ENCODE measurements around the gene GRID1. TPM values are rescaled to one million over a fixed set of nuclear protein-coding genes. Genes with fewer than 3 reads are reported as not detected.

The GRID1 gene
- total and polyA plus RNA-seq, 9 of the 15 experiments (the other 6 are each of a cell fraction or from before 2014, with no cell fraction given): 0.01 to 7.2 (median 1.2) TPM

DNA sequence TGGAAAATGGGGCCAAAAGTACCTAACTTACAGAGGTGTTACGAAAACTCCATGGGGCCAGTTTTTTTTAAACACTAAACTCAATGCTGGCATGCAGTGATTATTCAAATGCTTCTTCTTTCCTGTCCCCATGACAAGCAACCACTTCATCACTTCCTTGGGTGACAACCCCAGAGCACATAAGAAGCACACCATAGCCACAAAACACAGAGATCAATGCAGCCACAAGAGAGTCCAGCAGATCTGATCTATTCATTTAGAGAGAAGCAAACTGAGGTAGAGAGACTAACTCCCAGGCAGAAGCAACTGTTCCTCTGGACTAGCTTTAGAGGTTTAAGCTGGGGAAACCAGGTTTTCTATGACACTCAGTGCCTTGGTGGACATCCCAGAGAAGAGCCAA lies 180.0 kb downstream of the GRID1 start:
- Histone ChIP-seq H3K4me1 (replicated peaks in 1 of 2; ENCODE audit: control insufficient read depth in 2 of 2, insufficient read depth in 2 of 2, low read length in 2 of 2) (no peaks in the 10 kb centered on the region), H3K36me3 (ENCODE audit: control insufficient read depth, insufficient read depth, low read length) (no peaks in the 10 kb centered on the region), H3K4me3 (no peak overlapping the region), H4K20me1 (replicated peaks; ENCODE audit: control insufficient read depth, insufficient read depth, low read length) (0 out of 2 replicates have a peak, but pooled peaks cover 5% of the 10 kb centered on the region), H3K9me1 (ENCODE audit: control insufficient read depth, insufficient read depth, low read length) (no peaks in the 10 kb centered on the region), H3K4me2 (ENCODE audit: insufficient read depth, low read length) (no peak overlapping the region), H3K27ac (ENCODE audit: extremely low read depth, low read depth, low read length) (no peak overlapping the region), H3K79me2 (ENCODE audit: control insufficient read depth, insufficient read depth, low read length) (no peaks in the 10 kb centered on the region), H2AFZ (ENCODE audit: low read depth, low read length) (no peak overlapping the region), H3K9me3 (replicated peaks; ENCODE audit: control insufficient read depth, insufficient read depth, low read depth, low read length) (no peaks in the 10 kb centered on the region), H3K27me3 (ENCODE audit: control insufficient read depth in 2 of 2, insufficient read depth in 2 of 2, low read length in 2 of 2) (peaks cover 0 to 5% of the 10 kb centered on the region in 2 experiments; a peak in 1 of 5 replicates), H3K9ac (ENCODE audit: insufficient read depth in 1 of 2, low read depth in 2 of 2, low read length in 2 of 2) (no peak overlapping the region)
- intact Hi-C loops (cut with micrococcal nuclease): no loop called here
- no peak for ATAC-seq
- no peak for DNase-seq (ENCODE audit: extremely low read depth in 1 of 4, low spot score in 3 of 4)
- FAIRE-seq: no peak
- in situ Hi-C loops (cut with MboI): no loop called here
- no peak for TF ChIP-seq ZKSCAN8 (CRISPR knock-in tag; IDR thresholded peaks at IDR 0.05)
- no peak for TF ChIP-seq LCOR (CRISPR knock-in tag; IDR thresholded peaks at IDR 0.05)
- TF ChIP-seq, protein P1, sequence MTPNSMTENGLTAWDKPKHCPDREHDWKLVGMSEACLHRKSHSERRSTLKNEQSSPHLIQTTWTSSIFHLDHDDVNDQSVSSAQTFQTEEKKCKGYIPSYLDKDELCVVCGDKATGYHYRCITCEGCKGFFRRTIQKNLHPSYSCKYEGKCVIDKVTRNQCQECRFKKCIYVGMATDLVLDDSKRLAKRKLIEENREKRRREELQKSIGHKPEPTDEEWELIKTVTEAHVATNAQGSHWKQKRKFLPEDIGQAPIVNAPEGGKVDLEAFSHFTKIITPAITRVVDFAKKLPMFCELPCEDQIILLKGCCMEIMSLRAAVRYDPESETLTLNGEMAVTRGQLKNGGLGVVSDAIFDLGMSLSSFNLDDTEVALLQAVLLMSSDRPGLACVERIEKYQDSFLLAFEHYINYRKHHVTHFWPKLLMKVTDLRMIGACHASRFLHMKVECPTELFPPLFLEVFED (CRISPR knock-in tag; conservative IDR thresholded peaks at IDR 0.05): no peak
- no peak for TF ChIP-seq PML (IDR thresholded peaks at IDR 0.05; ENCODE audit: low read length)
- no peak for TF ChIP-seq SMAD3 (CRISPR knock-in tag; conservative IDR thresholded peaks at IDR 0.05)
- TF ChIP-seq ZNF695 (CRISPR knock-in tag; IDR thresholded peaks at IDR 0.05): no peak
- no peak for TF ChIP-seq MIER1 (IDR thresholded peaks at IDR 0.05; ENCODE audit: low read depth)
- no peak for TF ChIP-seq POLR2AphosphoS5 (IDR thresholded peaks at IDR 0.05; ENCODE audit: control insufficient read depth, insufficient read depth, low read depth, low read length)
- no peak for TF ChIP-seq CCAR2 (IDR thresholded peaks at IDR 0.05; ENCODE audit: low read depth, low read length)
- TF ChIP-seq, protein P2, sequence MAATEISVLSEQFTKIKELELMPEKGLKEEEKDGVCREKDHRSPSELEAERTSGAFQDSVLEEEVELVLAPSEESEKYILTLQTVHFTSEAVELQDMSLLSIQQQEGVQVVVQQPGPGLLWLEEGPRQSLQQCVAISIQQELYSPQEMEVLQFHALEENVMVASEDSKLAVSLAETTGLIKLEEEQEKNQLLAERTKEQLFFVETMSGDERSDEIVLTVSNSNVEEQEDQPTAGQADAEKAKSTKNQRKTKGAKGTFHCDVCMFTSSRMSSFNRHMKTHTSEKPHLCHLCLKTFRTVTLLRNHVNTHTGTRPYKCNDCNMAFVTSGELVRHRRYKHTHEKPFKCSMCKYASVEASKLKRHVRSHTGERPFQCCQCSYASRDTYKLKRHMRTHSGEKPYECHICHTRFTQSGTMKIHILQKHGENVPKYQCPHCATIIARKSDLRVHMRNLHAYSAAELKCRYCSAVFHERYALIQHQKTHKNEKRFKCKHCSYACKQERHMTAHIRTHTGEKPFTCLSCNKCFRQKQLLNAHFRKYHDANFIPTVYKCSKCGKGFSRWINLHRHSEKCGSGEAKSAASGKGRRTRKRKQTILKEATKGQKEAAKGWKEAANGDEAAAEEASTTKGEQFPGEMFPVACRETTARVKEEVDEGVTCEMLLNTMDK (IDR thresholded peaks at IDR 0.05; ENCODE audit: borderline replicate concordance, insufficient read depth, low read depth, low read length, poor library complexity, severe bottlenecking): no peak
- TF ChIP-seq, protein P3, sequence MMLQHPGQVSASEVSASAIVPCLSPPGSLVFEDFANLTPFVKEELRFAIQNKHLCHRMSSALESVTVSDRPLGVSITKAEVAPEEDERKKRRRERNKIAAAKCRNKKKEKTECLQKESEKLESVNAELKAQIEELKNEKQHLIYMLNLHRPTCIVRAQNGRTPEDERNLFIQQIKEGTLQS (IDR thresholded peaks at IDR 0.05): no peak
- TF ChIP-seq, protein P3 (CRISPR knock-in tag; conservative IDR thresholded peaks at IDR 0.05): no peak
- no peak for TF ChIP-seq SIN3A (IDR thresholded peaks at IDR 0.05; ENCODE audit: borderline replicate concordance in 2 of 2, control insufficient read depth in 1 of 2, low read depth in 2 of 2, low read length in 2 of 2)
- TF ChIP-seq, protein P4, sequence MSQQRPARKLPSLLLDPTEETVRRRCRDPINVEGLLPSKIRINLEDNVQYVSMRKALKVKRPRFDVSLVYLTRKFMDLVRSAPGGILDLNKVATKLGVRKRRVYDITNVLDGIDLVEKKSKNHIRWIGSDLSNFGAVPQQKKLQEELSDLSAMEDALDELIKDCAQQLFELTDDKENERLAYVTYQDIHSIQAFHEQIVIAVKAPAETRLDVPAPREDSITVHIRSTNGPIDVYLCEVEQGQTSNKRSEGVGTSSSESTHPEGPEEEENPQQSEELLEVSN (IDR thresholded peaks at IDR 0.05; ENCODE audit: borderline replicate concordance in 1 of 2, extremely low read depth in 1 of 2, insufficient read depth in 1 of 2, insufficient read length in 1 of 2, low read depth in 1 of 2, low read length in 1 of 2, poor library complexity in 1 of 2, severe bottlenecking in 1 of 2): no peak
- no peak for TF ChIP-seq RFX5 (IDR thresholded peaks at IDR 0.05; ENCODE audit: low read depth, low read length)
- ChIA-PET CTCF (ENCODE audit: low intra/inter-chr PET ratio) (no interaction called here), POLR2A (no interaction called here)
- 0% methylated on average over 1 of the region's 1 CpG for WGBS (ENCODE audit: insufficient coverage, low coverage, missing lambda C conversion rate)
- no TSS peak for BruUV-seq (replicated peaks)
